SK-N-SH (cell line): ENCODE data around the gene NFASC.

Experiments used
- CHD2 ChIP-seq: fragments of 150-350 bp; IDR thresholded peaks from 2 replicates; pipeline ENCODE4 v1.6.1; 2018; ENCODE audit warnings: low read length; ENCODE audit not compliant: partially characterized antibody
- FOXM1 ChIP-seq: IDR thresholded peaks from 2 replicates; pipeline ENCODE4 v1.4.0; 2012; ENCODE audit warnings: low read depth, mild to moderate bottlenecking
- POLR2AphosphoS5 ChIP-seq: IDR thresholded peaks from 2 replicates; pipeline ENCODE4 v1.6.1; 2012; ENCODE audit warnings: low read depth, low read length
- TF ChIP-seq, protein P1 (sequence below): IDR thresholded peaks from 2 replicates; pipeline ENCODE4 v1.6.1; 2012; ENCODE audit warnings: mild to moderate bottlenecking, low read depth, low read length, moderate library complexity
- TF ChIP-seq, protein P2 (sequence below): fragments of 200-600 bp; sonication (generic); IDR thresholded peaks from 2 replicates; pipeline ENCODE4 v1.6.1; 2017; ENCODE audit warnings: antibody characterized with exemption, mild to moderate bottlenecking, moderate library complexity

DNA sequence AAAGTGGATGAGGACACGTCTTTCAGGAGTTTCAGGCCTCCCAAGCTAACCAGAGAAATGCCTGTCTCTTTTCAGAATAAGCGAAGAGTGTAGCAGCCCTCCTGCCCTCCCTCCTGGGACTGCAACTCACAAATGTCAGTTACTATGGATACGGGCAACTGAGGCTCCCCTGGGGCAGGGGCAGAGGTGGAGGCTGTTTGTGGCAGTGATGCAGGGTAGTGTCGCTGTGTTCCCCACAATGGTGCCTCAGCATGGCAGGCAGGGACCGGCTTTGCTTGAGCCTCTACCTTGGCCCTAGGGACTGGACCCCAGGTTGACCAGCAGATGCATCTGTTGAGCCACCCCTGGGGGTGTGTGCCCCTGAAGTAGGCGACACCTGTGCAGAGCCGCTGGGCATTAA lies 10.2 kb downstream of the NFASC start:
- no peak for TF ChIP-seq POLR2AphosphoS5
- TF ChIP-seq, protein P1, sequence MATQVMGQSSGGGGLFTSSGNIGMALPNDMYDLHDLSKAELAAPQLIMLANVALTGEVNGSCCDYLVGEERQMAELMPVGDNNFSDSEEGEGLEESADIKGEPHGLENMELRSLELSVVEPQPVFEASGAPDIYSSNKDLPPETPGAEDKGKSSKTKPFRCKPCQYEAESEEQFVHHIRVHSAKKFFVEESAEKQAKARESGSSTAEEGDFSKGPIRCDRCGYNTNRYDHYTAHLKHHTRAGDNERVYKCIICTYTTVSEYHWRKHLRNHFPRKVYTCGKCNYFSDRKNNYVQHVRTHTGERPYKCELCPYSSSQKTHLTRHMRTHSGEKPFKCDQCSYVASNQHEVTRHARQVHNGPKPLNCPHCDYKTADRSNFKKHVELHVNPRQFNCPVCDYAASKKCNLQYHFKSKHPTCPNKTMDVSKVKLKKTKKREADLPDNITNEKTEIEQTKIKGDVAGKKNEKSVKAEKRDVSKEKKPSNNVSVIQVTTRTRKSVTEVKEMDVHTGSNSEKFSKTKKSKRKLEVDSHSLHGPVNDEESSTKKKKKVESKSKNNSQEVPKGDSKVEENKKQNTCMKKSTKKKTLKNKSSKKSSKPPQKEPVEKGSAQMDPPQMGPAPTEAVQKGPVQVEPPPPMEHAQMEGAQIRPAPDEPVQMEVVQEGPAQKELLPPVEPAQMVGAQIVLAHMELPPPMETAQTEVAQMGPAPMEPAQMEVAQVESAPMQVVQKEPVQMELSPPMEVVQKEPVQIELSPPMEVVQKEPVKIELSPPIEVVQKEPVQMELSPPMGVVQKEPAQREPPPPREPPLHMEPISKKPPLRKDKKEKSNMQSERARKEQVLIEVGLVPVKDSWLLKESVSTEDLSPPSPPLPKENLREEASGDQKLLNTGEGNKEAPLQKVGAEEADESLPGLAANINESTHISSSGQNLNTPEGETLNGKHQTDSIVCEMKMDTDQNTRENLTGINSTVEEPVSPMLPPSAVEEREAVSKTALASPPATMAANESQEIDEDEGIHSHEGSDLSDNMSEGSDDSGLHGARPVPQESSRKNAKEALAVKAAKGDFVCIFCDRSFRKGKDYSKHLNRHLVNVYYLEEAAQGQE: no peak
- no peak for TF ChIP-seq CHD2
- TF ChIP-seq, protein P2, sequence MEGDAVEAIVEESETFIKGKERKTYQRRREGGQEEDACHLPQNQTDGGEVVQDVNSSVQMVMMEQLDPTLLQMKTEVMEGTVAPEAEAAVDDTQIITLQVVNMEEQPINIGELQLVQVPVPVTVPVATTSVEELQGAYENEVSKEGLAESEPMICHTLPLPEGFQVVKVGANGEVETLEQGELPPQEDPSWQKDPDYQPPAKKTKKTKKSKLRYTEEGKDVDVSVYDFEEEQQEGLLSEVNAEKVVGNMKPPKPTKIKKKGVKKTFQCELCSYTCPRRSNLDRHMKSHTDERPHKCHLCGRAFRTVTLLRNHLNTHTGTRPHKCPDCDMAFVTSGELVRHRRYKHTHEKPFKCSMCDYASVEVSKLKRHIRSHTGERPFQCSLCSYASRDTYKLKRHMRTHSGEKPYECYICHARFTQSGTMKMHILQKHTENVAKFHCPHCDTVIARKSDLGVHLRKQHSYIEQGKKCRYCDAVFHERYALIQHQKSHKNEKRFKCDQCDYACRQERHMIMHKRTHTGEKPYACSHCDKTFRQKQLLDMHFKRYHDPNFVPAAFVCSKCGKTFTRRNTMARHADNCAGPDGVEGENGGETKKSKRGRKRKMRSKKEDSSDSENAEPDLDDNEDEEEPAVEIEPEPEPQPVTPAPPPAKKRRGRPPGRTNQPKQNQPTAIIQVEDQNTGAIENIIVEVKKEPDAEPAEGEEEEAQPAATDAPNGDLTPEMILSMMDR: no peak
- TF ChIP-seq FOXM1: no peak
